ENCODE data around the gene CYP8B1. TPM values are rescaled to one million over a fixed set of nuclear protein-coding genes. Genes with fewer than 3 reads are reported as not detected.

Gene CYP8B1
- total RNA-seq, 1 donor from 2014 or later = not detected

GRCh38 chr3:42855219-42855546 is 20.5 kb downstream of the CYP8B1 start:
- no peak for TF ChIP-seq CTCF (IDR thresholded peaks at IDR 0.05; ENCODE audit: unreplicated experiment)
- Mint-ChIP-seq H3K4me3 (no peak overlapping the region), H3K9me3 (peaks cover 11% of the 10 kb centered on the region)

GRCh38 chr3:42853739-42854302 is 21.9 kb downstream of the CYP8B1 start:
- Mint-ChIP-seq H3K36me3 (no peaks in the 10 kb centered on the region), H3K27ac (no peak overlapping the region), H3K9me3 (peaks cover 4% of the 10 kb centered on the region), H3K4me3 (no peak overlapping the region), H3K27me3 (ENCODE audit: low read depth) (peaks cover 2% of the 10 kb centered on the region), H3K4me1 (peaks cover 11% of the 10 kb centered on the region)
- TF ChIP-seq CTCF (IDR thresholded peaks at IDR 0.05; ENCODE audit: unreplicated experiment) = no peak
- DNase-seq (ENCODE audit: low spot score in 2 of 2, unreplicated experiment in 2 of 2) = no peak

More at GRCh38 chr3:42855219-42855546, 20.5 kb downstream of the CYP8B1 start:
- peaks cover 5% of the 10 kb centered on the region for H3K27me3 Mint-ChIP-seq (ENCODE audit: low read depth)
- peaks cover 11% of the 10 kb centered on the region for H3K4me1 Mint-ChIP-seq
- H3K27ac Mint-ChIP-seq = no peak overlapping the region
- H3K36me3 Mint-ChIP-seq = no peaks in the 10 kb centered on the region
- DNase-seq (ENCODE audit: low spot score in 2 of 2, unreplicated experiment in 2 of 2) = no peak

GRCh38 chr3:42853056-42853455 is 22.6 kb downstream of the CYP8B1 start:
- Mint-ChIP-seq H3K27me3 (ENCODE audit: low read depth) (no peaks in the 10 kb centered on the region), H3K27ac (no peak overlapping the region), H3K9me3 (no peaks in the 10 kb centered on the region), H3K4me1 (peaks cover 11% of the 10 kb centered on the region), H3K4me3 (no peak overlapping the region), H3K36me3 (no peaks in the 10 kb centered on the region)
- no peak for TF ChIP-seq CTCF (IDR thresholded peaks at IDR 0.05; ENCODE audit: unreplicated experiment)
- DNase-seq (ENCODE audit: low spot score in 2 of 2, unreplicated experiment in 2 of 2) = no peak

GRCh38 chr3:42852441-42852840 is 23.2 kb downstream of the CYP8B1 start:
- Mint-ChIP-seq H3K4me3 (no peak overlapping the region), H3K27me3 (ENCODE audit: low read depth) (no peaks in the 10 kb centered on the region), H3K9me3 (no peaks in the 10 kb centered on the region), H3K27ac (peak overlapping the region; percentile 31), H3K4me1 (peaks cover 15% of the 10 kb centered on the region), H3K36me3 (no peaks in the 10 kb centered on the region)
- TF ChIP-seq CTCF (IDR thresholded peaks at IDR 0.05; ENCODE audit: unreplicated experiment) = no peak
- no peak for DNase-seq (ENCODE audit: low spot score in 2 of 2, unreplicated experiment in 2 of 2)

GRCh38 chr3:42851228-42851834 is 24.3 kb downstream of the CYP8B1 start:
- Mint-ChIP-seq H3K9me3 (no peaks in the 10 kb centered on the region), H3K27ac (no peak overlapping the region), H3K4me3 (no peak overlapping the region), H3K4me1 (peaks cover 24% of the 10 kb centered on the region), H3K27me3 (ENCODE audit: low read depth) (no peaks in the 10 kb centered on the region), H3K36me3 (no peaks in the 10 kb centered on the region)
- no peak for DNase-seq (ENCODE audit: low spot score in 2 of 2, unreplicated experiment in 2 of 2)
- no peak for TF ChIP-seq CTCF (IDR thresholded peaks at IDR 0.05; ENCODE audit: unreplicated experiment)

Data from mesothelial cell of epicardium (in vitro differentiated cells).